ENCODE measurements around the gene TBC1D5. TPM values are rescaled to one million over a fixed set of nuclear protein-coding genes. Genes with fewer than 3 reads are reported as not detected.
"Not testable (repeated sequence)": the region's sequence is repeated elsewhere in the genome, so short reads cannot be mapped to it uniquely, and the experiment has no call there.

Gene TBC1D5
- total RNA-seq, 1 donor from 2014 or later = 52.8 TPM

GRCh38 chr3:17412950-17413530 lies 329.4 kb downstream of the TBC1D5 start:
- peak; percentile 49 to 67 for DNase-seq (ENCODE audit: low read depth in 2 of 2)

- no peak for DNase-seq (ENCODE audit: low read depth in 2 of 2)
Measured at GRCh38 chr3:17411157-17411877, 331.1 kb downstream of the TBC1D5 start.

GRCh38 chr3:17407576-17407975 lies 334.9 kb downstream of the TBC1D5 start:
- no peak for DNase-seq (ENCODE audit: low read depth in 2 of 2)

GRCh38 chr3:17404548-17404947 lies 337.9 kb downstream of the TBC1D5 start:
- DNase-seq (ENCODE audit: low read depth in 2 of 2) = no peak

DNA sequence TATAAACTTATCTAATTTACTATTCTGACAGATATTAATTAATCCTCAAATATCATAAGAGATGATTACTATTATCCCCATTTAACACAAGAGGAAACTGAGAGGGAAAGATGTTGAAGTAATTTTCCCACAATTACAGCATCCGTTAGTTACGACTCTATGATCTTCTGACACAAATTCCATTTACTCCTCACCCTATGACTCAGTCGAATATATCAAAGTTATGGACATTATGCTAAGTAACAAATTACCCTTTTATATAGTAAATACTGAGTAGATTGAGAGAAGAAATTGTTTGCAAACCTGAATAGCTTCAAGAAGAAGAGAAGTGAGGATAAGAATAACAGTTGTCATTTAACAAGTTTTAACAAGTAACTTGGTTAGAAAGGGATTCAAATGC lies 340.0 kb downstream of the TBC1D5 start:
- no peak for DNase-seq (ENCODE audit: low read depth in 2 of 2)

DNA sequence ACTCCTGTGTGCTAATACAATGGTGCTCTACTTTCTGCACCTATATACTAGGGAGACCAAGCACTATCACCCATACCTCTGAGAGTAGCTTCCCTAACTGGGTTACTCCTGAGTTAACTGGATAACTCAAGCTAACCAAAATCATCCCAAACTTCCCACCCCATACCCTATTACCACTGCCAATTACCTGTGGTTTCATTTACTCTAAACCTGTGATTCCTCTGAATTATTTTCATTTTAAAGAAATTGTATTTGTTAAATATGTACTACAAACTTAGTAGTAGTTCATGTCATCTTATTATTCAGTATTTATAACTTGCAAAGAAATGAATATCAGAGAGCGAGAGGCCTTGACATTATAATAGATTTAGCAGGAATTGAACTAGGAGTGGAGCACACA lies 340.5 kb downstream of the TBC1D5 start:
- no peak for DNase-seq (ENCODE audit: low read depth in 2 of 2)

- no peak for DNase-seq (ENCODE audit: low read depth in 2 of 2)
Measured at GRCh38 chr3:17399586-17399985, 342.8 kb downstream of the TBC1D5 start.

- DNase-seq (ENCODE audit: low read depth in 2 of 2) = no peak
Measured at GRCh38 chr3:17398959-17399551, 343.4 kb downstream of the TBC1D5 start.

DNA sequence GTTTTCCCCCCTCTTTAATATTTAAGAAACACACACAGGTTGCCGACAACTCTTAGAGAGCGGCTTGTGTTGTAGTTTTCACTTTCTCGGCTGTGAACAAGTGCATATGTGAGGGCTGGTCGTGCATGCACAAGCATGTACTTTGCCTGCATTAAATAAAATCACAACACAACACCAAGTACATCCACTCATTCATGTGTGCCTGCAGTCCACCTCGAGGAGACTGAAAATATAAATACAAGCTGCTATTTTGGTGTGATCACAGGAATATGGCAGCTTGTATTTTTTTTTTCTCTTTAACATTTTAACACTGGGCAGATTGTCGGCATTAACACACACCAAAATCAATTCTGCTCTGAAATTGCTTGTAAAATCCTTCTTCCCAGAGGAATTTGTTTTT lies 346.4 kb downstream of the TBC1D5 start:
- DNase-seq (ENCODE audit: low read depth in 2 of 2) = no peak

- DNase-seq (ENCODE audit: low read depth in 2 of 2) = no peak
Measured at GRCh38 chr3:17394541-17395155, 347.8 kb downstream of the TBC1D5 start.

- not testable (repeated sequence) for DNase-seq (ENCODE audit: low read depth in 2 of 2)
Measured at GRCh38 chr3:17392516-17392915, 349.9 kb downstream of the TBC1D5 start.

DNA sequence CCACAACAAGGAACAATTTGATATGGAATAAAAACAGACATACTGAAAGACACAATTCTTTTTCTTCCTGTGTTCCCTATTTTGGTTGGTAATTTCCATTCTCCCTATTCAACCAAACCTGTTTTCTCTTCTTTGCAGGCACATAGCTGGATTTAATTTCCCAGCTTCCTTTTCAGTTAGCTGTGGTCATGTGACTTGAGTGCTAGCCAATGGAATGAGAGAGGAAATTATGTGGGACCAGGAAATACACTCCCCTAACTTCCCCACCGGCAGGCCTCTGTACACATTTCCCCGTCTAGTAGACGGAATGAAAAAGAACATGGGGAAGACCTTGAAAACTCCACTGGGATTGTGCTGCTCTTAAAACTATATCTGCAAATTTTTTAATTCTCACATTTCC lies 351.6 kb downstream of the TBC1D5 start:
- no peak for DNase-seq (ENCODE audit: low read depth in 2 of 2)

DNA sequence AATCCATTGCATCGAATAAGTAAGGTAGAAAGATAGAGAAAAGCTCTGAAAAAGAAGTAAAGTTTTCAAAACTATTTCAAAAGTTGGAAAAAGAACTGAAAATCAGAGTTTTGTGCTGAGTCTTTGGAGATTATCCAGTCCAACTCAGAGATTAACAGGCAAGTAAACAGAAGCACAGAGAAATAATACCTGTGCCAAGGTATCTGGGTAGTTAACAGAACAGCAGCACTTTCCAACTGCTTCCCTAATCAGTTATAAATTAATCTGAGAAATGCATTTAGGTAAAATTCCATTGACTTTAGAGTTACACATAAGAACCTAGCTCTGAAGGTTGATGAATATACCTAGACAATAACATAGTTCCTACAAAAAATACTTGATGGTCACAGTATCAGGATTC lies 355.3 kb downstream of the TBC1D5 start:
- no peak for DNase-seq (ENCODE audit: low read depth in 2 of 2)

GRCh38 chr3:17386432-17386831 lies 356.0 kb downstream of the TBC1D5 start:
- no peak for DNase-seq (ENCODE audit: low read depth in 2 of 2)

DNA sequence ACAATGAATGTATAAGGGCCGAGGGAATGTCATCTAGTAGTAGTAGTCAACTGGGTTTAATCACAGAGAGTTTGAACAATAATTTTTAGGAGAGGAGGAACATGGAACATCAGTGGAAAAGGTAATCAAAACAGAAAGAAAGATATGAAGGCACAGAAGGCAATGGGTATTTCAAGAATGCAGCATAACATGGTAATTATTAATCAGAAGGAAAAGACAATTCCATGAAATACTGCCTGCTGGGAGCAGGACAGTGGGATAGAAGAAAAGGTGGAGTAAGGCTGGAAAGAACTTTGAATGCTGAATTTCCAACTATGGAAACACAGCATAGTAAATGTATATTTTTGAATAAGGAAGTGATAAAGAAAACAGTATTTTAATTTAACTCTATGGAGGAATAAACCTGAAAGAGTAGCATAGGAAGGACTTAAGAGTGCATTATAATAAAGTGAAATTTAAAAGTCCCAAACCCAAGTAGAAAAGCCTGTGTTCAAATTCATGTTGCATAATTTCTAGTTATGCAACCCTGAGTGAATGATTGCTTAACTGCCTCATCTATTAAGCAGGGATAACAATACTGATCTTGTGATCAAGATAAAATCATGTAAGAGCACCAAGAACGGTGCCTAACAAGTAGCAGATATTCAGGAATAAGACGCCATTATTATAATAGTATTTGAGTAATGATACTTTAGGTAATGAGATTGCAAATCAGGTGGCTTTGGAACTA lies 357.7 kb downstream of the TBC1D5 start:
- no peak for DNase-seq (ENCODE audit: low read depth in 2 of 2)

- no peak for DNase-seq (ENCODE audit: low read depth in 2 of 2)
Measured at GRCh38 chr3:17373304-17373703, 369.1 kb downstream of the TBC1D5 start.

DNA sequence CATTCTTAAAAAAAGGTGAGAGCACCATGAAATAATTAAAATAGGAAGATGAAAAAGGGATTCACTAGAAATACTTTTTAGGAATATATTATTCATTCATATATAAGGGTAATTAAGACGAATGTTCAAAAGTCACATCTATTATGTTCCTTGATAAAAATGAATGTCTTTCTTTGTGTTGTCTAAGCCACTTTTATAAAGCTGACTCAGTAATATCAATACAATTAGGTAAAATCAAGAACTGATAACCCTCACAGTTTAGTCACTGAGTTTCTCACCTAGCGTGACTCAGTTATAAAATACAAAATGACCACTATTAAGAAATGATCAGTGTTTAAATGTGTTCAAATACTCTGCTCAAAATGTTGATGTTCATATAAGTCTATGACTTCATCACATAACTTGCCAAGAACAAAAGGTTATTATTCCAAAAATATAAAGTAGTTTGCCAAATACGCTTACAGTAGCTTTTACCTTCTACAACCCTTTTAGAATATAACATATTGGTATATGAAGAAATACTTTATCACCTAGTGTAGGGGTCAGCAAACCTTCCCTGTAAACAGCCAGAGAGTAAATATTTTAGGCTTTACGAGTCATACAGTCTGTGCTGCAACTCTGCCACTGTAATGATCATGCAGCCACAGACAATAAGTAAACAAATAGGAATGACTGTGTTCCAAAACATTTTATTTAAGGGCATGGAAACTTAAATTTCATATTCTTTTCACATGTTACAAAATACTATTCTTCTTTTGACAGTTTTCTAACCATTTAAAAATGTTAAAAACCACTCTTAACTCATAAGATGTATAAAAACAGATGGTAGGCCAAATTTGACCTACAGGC lies 369.8 kb downstream of the TBC1D5 start:
- peak in 1 of 2 donors; percentile 1 for DNase-seq (ENCODE audit: low read depth in 2 of 2)

- DNase-seq (ENCODE audit: low read depth in 2 of 2) = no peak
Measured at GRCh38 chr3:17369973-17370372, 372.5 kb downstream of the TBC1D5 start.

DNA sequence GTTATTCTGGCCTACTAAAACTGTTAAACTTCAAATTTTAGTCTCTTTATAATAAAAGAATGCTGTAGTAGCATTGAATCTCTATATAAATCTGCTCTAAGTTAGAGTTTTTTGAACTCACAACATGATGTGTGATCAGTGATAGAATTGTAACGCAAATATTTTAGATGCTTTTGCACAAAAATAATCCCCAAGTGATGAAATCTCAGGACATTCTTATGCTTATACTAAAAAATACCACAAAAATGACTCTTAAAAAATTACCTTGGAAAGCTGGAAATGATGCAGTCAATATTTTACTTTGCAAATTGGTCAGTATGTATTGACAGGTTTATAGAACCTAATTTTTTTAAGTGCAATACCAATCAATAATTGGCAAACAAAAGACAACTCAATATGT lies 375.3 kb downstream of the TBC1D5 start:
- DNase-seq (ENCODE audit: low read depth in 2 of 2) = no peak

DNA sequence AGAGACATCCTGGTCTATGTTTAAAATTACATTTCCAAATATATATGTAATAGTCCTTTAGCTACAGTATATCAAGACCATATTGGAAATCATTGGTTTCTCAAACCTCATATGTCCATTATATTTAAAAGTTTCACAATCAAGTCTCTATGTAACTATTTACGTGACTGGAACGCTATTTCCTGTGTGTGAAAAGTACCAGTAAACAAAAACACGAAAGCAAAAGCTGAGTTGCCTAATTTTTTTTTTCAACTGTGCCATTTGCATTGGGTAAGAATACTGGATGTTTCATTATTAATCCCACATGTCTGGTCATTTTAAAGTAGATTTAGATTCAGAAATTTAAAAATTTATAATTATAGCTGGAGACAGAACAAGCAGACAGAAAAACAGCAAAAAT lies 381.4 kb downstream of the TBC1D5 start:
- no peak for DNase-seq (ENCODE audit: low read depth in 2 of 2)

- no peak for DNase-seq (ENCODE audit: low read depth in 2 of 2)
Measured at GRCh38 chr3:17359911-17360310, 382.5 kb downstream of the TBC1D5 start.

Measured in dermis microvascular lymphatic vessel endothelial cell (primary cell).